Stimulated activated CD8-positive, alpha-beta memory T cell treated with anti-CD3 and anti-CD28 coated beads, Interleukin-12 subunit alpha, Interleukin-12 subunit beta, amount 100 ng/mL, for 1 hour (primary cell): ENCODE data around the gene SH3GL3.

Experiments
- DNase-seq: peaks from one replicate; pipeline ENCODE4 v3.0.0-alpha.2; 2020; ENCODE audit warnings: low read depth

SH3GL3 gene

DNA sequence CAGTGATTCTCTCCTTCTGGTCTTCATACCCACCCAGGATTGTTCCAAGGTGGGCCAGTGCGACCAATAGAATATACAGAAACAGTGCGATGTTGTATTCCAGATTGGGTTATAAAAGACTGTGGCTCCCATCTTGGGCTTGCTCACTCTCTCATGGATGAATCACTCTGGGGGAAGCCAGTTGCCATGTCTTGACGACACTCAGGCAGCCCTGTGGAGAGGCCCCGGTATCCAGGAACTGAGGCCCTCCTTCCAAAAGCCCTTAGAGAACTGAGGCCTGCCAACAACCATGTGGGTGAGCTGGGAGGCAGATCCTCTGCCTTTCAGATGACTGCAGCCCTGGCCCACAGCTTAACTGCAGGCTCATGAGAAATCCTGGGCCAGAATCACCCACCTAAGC is 57.2 kb downstream of the SH3GL3 start:
- no peak for DNase-seq

DNA sequence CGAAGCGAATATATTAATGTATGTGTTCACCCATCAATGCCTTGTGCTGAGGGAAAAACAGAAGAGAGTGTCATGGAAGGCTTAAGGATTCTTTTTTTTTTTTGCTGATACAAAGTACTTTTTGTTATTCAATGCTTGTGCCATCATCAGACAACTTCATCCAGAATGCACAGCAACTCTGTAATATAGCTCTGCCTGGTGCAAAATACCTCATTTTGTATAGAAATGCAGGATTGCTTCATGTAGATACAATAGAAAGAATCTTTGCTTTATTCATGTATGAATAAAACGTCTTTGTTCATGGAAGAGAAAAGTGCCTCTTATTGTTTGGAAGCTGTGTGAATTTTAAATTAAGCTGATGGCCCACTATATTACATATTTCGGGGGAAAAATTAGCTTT is 62.9 kb downstream of the SH3GL3 start:
- DNase-seq = no peak

DNA sequence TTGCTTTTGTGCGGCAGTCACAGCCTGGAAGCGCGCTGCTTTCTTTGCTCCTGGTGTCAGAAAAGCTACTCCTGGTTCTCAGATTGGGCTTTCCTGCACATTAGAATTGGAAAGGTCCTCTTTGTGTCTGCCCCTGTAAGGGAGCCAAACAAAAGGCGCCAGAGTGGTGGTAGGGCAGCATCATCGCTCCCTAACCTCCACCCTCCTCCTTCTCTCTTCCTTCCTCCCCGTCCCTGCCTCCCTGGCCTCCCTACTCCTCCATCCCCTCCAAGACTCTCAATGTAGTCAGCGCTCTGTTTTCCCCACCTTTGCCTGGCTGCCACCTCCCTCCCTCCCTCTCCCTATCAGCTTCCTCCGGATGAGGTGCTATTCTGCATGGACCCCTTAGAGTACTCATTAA is 65.3 kb downstream of the SH3GL3 start:
- no peak for DNase-seq

DNA sequence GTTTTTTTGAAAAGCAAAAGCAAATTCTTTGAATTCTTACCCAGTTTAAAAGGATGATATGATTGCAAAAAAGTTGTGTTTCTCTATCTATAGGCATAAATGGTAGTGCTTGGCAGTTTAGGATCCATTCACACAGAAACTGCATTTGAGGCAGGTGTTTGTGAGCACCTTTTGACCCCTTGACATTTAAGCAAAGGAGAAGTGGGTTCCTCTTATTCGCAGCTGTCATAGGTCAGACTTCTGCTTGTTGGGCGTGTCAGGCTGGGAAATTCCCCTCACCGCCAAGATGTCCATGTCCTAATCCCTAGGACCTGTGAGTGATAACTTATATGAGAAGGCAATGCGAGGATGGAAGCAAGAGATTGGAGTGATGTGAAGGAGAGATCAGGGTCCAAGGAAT is 67.4 kb downstream of the SH3GL3 start:
- no peak for DNase-seq

DNA sequence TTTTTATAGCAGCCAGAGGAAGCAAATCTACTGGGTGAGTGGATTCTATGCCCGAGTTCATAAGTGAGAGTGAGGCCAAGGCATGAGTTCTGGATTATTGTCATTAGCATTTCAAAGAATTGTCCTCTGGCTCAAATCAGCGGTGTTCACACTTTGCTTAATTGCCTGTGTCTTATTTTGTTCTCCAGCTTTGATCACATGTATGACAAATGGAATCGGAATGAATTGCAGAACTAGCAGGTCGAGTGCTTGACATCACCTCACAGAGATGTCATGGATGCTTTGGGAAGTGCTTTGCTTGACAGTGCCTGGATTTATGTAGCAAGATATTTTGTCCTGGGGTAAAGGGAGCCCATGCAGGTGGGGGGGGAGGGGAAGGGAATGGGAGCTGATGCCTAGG is 68.0 kb downstream of the SH3GL3 start:
- DNase-seq = no peak

DNA sequence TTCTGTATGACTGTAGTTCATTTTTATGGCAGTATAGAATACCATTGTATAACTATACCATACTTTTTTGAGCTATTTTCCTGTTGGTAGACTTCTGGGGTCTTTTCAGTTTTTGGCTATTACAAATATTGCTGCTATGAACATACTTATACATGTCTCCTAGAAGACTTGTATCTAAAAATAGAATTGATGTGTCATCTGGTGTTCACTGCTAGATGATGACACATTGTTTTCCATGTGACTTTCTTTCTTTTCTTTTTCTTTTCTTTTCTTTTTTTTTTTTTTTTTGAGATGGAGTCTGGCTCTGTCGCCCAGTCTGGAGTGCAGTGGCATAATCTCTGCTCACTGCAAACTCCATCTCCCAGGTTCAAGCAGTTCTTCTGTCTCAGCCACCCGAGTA is 69.8 kb downstream of the SH3GL3 start:
- DNase-seq = no peak

DNA sequence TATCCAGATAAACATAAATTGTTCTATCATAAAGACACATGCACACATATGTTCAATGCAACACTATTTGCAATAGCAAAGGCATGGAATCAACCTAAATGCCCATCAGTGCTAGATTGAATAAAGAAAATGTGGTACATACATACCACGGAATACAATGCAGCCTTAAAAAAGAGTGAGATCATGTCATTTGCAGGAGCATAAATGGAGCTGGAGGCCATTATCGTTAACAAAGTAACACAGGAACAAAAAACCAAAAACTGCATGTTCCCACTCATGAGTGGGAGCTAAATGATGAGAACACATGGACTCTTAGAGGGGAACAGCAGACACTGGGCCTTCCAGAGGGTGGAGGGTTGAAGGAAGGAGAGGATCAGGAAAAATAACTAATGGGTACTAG is 79.2 kb downstream of the SH3GL3 start:
- DNase-seq = no peak

DNA sequence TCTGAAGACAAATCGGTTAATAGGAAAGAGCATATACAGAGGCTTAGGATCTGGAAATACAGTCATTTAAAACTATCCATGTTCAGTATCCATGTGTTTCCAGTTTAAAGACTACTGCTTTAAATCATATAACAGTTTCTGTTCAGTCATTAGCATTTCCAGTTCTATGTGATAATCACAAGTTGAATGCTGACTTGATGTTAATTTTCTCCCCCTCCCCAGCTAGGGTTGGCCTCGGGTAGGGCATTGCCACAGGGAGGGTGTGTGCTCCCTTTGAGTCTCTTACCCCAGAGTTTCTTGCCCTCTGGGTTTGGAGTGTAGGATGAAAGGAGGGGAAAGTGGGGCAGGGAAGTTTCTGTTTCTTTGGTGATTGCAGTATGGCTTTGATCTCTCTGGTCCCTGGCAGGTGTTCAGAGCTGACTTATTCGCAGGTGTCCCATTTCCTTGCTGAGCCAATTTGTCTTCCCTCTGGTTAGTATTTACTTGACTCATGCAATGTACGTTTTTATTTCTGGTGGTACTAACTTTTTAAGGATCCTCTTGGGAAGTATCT is 86.3 kb downstream of the SH3GL3 start:
- no peak for DNase-seq

DNA sequence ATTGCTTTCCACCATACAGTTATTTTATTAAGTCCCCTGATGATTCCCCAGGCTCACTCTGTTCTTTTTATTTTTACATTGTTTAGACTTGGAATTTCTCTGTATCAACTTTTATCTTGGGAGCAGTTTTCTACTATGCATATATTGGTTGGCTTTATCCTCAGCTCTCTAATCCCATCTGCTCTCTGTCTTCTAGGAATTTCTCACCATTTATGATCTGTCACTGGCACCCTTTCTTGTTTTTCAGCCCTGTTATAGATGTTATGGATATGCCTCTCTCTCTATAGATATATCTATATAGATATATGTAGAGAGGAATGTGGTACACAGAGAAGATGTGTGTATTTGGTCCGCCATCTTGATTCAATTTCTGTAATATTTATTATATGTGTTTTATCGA is 90.5 kb downstream of the SH3GL3 start:
- DNase-seq = no peak

DNA sequence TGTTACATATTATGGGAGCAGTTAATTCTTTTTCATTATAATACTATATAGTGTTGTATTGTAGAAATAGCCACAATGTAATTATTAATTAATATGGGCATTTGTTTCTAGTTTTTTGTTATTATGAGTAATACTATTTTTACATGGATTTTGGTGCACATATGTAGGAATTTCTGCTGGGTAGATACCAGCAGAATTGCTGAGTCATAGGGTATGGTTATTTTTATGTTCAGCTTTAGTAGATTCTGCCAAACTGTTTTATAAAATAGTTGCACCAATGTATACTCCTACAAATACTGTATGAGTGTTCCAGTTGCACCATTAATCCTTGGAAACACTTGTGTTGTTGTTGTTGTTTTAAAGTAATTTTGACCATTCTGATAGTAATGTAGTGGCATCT is 91.5 kb downstream of the SH3GL3 start:
- DNase-seq = no peak

DNA sequence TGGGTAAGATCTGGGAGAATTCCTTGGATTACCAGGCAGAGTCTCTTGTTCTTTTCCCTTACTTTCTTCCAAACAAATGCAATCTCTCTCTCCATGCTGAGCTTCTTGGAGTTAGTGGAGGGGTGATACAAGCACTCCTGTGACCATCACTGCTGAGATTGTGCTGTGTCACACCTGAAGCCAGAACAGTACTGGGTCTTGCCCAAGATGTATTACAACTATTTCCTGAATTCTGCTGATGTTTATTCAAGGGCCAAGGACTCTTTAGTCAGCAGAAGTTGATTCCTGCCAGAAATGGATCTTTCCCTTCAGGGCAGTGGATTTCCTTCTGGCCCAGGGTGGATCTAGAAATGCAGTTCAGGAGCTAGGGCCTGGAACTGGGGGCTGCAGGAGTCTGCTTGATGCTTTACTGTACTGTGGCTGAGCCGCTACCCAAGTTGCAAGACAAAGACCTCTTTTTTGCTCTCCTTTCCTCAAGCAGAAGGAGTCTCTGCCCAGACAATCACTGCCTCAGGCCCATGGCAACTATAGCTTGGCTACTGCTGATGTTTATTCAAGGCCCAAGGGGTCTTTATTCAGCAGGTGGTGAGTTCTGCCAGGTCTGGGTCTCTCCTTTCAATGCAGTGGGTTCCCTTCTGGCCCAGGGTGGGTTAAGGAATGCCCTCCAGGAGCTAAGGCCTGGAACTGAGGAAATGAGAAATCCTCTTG is 98.8 kb downstream of the SH3GL3 start:
- no peak for DNase-seq

DNA sequence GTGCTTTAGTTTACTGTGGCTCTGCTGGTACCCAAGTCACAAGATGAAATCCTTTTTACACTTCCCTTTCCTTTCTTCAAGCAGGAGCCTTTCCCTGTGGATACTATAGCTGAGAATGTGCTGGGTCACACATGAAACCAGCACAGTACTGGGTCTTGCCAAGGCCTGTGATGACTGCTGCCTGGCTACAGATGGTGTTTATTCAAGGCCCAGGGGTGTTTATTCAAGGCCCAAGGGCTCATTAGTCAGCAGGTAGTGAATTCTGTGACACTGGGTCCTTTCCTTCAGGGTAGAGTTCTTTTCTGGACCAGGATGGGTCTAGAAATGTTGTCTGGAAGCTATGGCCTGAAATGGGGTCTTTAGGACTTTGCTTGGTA is 99.4 kb downstream of the SH3GL3 start:
- no peak for DNase-seq

DNA sequence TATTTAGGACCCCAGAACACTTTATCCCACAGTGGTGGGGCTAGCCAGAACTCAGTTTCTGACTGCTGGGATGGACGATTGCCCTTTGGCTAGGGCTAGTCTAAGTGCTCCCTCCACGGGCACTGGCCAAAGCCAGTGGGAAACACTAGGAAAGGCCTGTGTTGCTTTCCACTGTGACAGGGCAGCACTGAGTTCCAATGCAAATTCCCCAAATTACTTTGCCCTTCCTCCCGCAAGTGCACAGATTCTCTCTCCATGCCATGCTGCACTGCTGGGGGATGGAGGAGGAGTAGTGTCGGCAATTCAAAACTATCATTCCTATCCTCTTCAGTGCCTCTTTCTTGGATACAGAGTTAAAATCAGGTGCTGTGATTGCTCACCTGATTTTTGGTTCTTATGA is 100.0 kb downstream of the SH3GL3 start:
- no peak for DNase-seq

DNA sequence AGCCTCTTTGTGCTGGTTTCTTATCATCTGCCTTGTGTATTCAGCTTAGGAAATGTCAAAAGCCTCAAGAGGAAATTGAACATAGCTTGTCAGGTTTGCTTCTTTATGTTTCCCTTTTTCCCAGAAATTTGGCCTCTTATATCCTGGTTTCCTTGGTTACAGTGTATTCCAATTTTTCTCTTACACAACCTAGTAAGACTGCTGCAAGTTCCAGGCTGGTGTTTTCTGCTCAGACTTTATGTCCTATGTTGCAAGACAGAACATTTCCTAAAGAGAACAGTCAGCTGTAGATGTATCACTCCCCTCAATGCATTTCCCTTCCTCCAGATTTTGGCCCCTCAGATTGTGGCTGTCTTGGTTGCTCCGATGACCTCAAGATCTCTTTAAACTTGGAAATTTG is 102.5 kb downstream of the SH3GL3 start:
- no peak for DNase-seq

DNA sequence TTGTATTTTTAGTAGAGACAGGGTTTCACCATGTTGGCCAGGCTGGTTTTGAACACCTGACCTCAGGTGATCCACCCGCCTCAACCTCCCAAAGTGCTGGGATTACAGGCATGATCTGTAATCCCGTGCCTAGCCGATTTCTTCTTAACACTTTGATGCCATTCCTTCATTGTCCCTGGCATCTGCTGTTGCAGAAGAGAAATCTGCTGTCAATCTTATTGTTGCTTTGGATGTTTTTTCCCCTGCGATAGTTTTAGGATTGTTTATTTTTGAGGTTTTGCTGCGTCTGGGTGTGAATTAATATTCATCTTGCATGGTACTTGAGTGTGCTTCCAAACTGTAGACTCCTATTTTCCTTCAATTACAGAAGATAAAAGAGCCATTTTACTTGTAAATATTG is 107.4 kb downstream of the SH3GL3 start:
- DNase-seq = no peak

DNA sequence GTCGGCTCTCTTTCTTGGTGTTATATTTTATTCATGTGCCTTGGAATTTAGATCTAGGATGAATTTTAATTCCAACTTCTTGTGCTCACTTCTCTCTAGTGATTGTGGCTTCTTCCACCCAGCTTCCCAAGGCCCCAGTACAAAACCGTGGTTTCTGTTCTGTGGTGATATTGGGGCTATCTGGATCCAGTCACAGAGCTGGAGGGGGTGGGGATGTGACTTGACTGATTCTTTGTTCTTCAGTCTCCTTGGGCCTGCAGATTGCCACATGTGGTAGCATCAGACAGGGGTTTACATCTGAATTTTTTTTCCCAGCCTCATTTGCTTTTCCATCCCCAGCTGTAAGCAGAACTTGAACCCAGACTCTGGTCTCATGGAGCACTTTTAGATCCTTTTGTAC is 108.2 kb downstream of the SH3GL3 start:
- DNase-seq = no peak

DNA sequence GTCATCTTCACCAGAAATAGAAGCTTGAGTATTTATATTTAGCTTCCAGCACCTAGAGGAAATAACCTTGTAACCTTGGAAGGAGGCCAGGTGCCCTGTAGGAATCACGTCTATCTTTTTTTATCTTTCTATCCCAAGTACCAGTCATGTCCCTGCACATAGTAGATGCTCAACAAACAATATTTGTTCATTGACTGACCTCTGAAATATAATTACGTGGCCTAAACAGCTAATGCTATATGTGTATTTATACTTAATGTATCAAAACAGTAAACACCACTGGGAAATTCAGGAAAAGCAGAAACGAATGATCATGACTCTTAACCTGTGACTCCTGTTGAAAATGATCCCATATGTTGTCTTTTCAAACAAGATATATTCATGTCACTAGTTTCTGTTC is 108.9 kb downstream of the SH3GL3 start:
- DNase-seq = no peak

DNA sequence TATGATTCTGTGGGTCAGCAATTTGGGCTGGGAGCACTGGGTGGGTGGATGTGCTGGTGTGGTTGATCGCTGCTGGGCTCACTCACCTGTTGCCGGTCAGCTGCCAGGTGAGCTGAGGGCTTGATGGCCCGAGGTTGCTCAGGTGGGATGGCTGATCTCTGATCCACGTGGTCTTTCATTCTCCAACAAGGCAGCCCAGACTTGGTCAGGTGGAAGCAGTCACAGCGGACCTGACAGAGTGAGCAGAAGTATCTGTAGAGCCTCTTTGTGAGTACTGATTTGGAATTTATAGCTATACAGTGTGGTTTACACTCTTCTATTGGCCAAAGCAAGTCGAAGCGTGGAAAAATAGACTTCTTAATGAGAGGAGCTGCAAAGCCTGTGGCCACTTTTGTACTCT is 109.6 kb downstream of the SH3GL3 start:
- no peak for DNase-seq

DNA sequence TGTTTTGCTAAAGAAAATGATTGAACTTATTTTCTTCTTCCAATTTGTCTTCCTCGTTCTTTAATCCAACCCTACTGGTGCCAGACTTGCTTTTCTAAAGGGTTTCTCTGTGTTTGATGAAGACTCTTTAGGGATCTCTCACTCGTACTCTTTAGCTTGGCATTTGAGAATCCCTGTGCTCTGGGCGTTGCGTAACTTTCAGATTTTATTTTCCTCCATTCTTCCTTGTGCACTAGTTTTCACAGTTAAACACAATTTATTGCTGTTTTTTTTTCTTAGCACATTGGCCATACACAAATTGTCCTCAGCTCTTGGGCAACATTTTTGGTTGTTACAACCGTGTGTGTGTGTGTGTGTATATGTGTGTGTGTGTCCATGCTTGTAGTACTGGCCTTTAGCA is 111.0 kb downstream of the SH3GL3 start:
- DNase-seq = no peak

DNA sequence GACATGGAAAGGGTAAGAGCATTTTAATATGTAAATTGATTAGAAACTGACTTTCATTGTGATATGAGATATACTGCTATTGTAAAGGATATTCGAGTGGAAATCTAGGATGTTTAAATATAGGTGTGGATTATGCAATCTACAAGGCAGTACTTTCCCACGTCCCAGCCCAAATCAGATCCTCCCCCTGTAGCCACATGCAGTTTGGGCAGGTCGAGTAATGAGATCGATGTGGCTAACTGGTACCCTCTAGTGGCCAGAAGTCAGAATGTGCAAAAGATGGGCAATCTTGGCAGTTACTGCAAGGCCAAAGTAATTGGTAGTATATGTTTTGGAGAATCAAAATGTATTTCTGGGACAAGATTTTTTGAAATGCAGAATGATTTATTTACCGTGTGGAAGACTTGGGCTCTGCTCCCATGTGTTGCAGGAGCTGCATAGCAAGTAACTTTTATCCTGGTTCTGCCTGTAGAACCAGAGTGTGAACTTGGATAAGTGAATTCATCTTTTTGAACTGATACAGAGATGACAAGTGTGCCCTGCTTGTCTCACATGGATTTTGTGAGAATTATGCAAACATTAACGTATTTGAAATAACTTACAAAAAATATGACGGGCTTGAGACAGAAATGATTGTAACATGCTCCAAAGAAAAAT is 112.3 kb downstream of the SH3GL3 start:
- DNase-seq = peak; percentile 5

DNA sequence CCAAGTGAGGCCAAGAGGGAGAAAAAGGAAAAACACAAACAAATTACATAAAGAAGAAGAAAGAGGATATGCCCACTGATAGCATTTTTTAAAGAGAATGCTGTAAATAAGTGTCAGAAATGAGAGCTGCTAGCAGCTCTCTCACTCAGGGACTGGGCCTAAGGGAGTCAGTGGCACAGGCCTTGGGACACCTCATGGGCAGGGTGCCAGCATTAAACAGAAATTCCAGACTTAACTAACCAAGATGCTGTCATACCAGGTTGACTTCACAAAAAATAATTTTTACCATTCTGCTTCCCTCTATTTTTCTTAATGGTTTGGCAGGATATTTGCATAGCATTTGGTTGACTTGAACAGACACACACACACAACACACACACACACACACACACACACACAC is 114.5 kb downstream of the SH3GL3 start:
- no peak for DNase-seq

DNA sequence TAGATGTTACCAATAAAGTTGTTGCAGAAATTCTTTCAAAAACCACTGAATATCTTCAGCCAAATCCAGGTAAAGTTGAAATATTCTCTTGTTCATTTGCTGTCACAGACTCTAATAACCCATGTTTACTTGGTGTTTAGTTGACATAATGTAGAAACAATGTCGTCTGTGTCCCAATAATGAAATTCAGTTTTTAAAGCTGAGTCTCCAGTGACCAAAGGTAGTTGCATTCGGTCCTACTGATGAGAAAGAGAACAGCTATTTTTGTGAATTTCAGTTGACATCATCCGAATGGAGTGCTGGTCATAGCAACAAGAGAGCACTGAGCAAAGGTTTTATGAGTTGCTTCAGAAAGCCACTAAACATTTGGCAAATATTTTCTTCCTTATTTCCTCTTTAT is 118.0 kb downstream of the SH3GL3 start:
- DNase-seq = no peak

DNA sequence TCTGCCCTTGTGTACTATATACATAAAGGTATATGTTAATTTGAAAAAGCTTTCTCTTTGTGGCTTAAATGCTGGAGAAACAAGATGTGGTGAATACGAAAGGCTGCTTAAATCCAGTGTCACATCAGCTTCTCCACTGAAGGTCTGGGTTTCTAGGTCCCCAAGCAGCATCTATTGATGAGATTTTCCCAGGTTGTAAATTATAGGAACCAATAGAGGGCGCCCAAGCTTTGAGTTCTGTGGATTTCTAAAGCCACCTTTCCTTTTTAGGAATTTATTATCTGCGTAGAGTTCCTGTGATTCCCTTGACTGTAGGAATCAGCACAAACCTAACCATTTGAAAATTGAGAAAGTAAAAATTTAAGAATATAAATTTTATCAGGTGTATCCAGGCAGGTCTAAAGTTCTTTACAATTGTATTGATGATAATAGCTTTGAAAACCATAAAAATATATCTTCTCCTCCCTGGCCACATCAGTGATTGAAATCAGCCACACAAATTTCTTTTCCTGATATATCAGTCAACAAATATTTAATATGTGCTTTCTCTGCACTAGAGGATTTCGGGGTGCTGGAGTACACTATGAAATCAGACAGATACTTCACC is 118.5 kb downstream of the SH3GL3 start:
- DNase-seq = no peak

DNA sequence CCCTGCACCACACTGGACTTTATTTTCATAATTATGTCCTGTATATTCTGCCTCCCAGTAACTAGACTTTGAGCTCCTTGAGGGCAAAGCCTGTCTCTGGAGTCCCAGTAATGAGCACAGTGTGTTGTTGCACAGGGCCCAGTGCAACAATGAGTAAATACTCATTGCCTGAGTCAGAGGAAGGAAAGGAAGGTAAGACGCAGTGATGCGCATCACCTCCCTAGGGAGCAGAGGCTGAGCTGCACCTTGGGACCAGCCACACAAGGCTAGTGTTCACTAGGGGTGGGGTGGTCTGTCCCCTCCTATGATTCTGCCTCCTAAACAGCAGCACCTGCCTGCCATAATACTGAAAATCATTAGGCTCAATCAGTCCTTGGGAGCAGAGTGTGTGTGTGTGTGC is 120.2 kb downstream of the SH3GL3 start:
- no peak for DNase-seq
